H1 (cell line): ENCODE results near the gene TK2. TPM values are rescaled to one million over a fixed set of nuclear protein-coding genes. Genes with fewer than 3 reads are reported as not detected.

ENCODE experiments used
- BACH1 ChIP-seq: IDR thresholded peaks from 2 replicates; pipeline ENCODE4 v1.6.1; 2012; ENCODE audit warnings: low read length, improper control_type of control experiment
- EZH2 ChIP-seq: fragments of 200-600 bp; sonication (generic); IDR thresholded peaks from 2 replicates; pipeline ENCODE4 v1.7.1; 2012; ENCODE audit warnings: low read depth, mild to moderate bottlenecking, moderate library complexity, low read length, inconsistent platforms; ENCODE audit not compliant: severe bottlenecking
- NRF1 ChIP-seq: IDR thresholded peaks from 2 replicates; pipeline ENCODE4 v1.6.1; 2011; ENCODE audit warnings: mild to moderate bottlenecking, low read depth, low read length, improper control_type of control experiment
- SP2 ChIP-seq: IDR thresholded peaks from 2 replicates; pipeline ENCODE4 v1.6.1; 2012; ENCODE audit warnings: mild to moderate bottlenecking, low read length, inconsistent platforms
- TEAD4 ChIP-seq: IDR thresholded peaks from 2 replicates; pipeline ENCODE4 v1.6.1; 2012; ENCODE audit warnings: low read depth, low read length, inconsistent platforms, mixed read lengths
- polyA plus RNA-seq, 7 experiments: library from polyadenylated mRNA; depleted of rRNA in 3 of 7; stranded (reverse) in 5 of 7; unstranded in 2 of 7; fragments of >200 nt in 5 of 7; fragments of 200-250 nt in 2 of 7; gene quantifications; 1 replicate in 5 of 7; 2 replicates in 1 of 7; 4 replicates in 1 of 7; pipeline versions ENCODE4 v1.2.1 to v1.2.3, GENCODE V29; 2011 to 2013; ENCODE audit warnings: missing spikeins in 2 of 7, mixed read lengths in 2 of 7
- total RNA-seq: library from RNA; stranded (reverse); fragmentation: NEBNext Ultra II Directional; extraction: Animal tissue kit (Norgen Biotek cat#: 25700); gene quantifications from 2 replicates; pipeline ENCODE4 v1.2.1, GENCODE V29; 2021

TK2 gene
- total and polyA plus RNA-seq, 2 of the 8 experiments (the other 6 are each of a cell fraction or from before 2014, with no cell fraction given), result 2.7 to 3.6 TPM

DNA sequence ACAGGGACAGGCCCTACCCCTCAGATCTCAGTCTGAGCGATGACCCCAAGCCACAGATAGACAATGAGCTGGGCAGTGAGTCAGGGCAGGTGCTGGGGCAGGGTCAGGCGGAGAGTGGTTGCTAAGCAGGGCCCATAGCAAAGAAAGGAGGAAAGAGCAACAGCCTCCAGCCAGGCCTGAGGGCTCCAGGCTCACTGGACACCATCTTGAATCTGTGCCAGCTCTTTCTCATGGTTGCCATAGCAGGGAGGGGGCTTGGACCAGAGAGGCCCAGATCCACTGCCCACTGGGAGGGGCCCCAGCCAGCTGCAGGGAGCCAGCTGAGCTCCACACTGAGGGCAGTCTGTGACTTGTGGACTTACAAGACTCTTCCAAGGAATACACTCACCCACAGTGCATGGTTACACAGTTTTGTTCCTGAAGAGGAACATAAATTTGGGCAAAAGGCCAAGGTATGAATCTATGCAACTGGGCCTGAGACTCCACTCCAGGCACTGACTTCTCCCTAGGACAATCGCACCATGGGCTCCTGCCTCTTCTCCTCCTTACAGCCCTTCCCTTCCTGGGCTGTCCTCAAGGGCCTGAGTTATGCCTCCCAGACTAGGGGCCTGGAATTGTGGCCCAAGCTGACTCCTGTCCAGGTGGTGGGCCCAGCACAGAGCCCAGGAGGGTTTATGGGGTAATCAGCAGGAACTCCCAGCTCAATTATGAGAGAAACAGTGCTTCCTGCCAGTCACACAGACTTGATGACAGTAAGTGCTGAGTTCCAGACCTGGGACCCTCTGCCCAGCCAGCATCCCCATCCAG is 62.9 kb downstream of the TK2 start (continued):
- TF ChIP-seq BACH1 (no peak), TEAD4 (no peak), NRF1 (no peak), SP2 (no peak), EZH2 (no peak)
